ENCODE results near the gene NCOA1.

The NCOA1 gene

GRCh38 chr2:24815171-24815570, 324.1 kb downstream of the NCOA1 start:
- Histone ChIP-seq H3K36me3 (ENCODE audit: insufficient read depth, low read length) (peaks cover 33% of the 10 kb centered on the region), H3K9ac (ENCODE audit: low read depth, low read length) (no peak overlapping the region), H3K4me1 (ENCODE audit: insufficient read depth, low read length) (no peaks in the 10 kb centered on the region; the same call in 1 of the 2 replicates), H3K9me3 (ENCODE audit: control insufficient read depth, insufficient read depth, low read length) (no peaks in the 10 kb centered on the region)

DNA sequence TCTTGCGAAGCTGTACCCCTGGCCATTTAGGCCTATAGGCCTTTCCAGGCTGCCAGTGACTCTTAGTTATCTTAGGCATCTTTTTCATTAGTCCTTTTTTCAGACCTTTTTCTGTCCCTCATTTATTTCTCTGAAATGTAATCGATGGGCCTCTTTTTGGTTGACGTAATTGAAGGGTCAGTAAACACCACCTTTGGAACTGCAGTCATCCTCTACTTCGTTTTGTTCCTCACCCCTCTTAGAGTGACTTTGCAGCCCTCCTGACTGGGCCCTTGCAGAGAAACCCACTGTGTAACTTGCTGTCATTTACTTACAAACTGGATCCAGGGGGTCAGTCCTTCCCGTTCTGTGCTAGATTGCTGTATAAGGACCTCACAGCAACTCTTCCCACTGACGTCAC, 325.4 kb downstream of the NCOA1 start:
- Histone ChIP-seq H3K4me1 (ENCODE audit: insufficient read depth, low read length) (peaks cover 7% of the 10 kb centered on the region; the same call in 1 of the 2 replicates), H3K36me3 (ENCODE audit: insufficient read depth, low read length) (peaks cover 44% of the 10 kb centered on the region), H3K9me3 (ENCODE audit: control insufficient read depth, insufficient read depth, low read length) (no peaks in the 10 kb centered on the region), H3K9ac (ENCODE audit: low read depth, low read length) (no peak overlapping the region)

- Histone ChIP-seq H3K4me1 (ENCODE audit: insufficient read depth, low read length) (peaks cover 11% of the 10 kb centered on the region; the same call in 1 of the 2 replicates), H3K36me3 (ENCODE audit: insufficient read depth, low read length) (peaks cover 44% of the 10 kb centered on the region), H3K9ac (ENCODE audit: low read depth, low read length) (no peak overlapping the region), H3K9me3 (ENCODE audit: control insufficient read depth, insufficient read depth, low read length) (no peaks in the 10 kb centered on the region)
These were observed 325.8 kb downstream of the NCOA1 start for GRCh38 chr2:24816884-24817283.

DNA sequence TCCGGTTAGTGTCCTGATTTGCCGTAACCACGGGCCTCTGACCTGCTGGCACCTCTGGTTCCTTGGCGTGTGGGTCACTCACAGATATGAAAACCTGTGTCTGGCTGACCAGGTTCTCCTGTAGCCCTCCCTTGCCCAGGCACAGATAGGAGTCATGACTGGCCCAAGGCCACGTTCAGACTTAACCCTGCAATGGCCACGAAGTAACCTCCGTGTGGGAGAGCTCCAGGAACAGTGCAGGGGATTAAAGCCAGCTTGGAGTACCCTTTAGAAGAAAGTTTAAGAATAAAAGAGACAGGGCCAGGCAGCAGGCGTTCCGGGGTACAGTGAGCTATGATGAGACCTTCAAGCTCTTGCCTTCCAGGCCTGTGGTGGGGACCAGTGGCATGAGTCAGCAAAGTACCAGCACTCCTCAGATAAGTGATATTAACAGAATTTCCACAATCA, 327.7 kb downstream of the NCOA1 start:
- H3K9me3 ChIP-seq (ENCODE audit: control insufficient read depth, insufficient read depth, low read length): no peaks in the 10 kb centered on the region
- H3K36me3 ChIP-seq (ENCODE audit: insufficient read depth, low read length): peaks cover 47% of the 10 kb centered on the region
- peaks cover 20% of the 10 kb centered on the region for H3K4me1 ChIP-seq (ENCODE audit: insufficient read depth, low read length)
- H3K9ac ChIP-seq (ENCODE audit: low read depth, low read length): no peak overlapping the region

- peaks cover 20% of the 10 kb centered on the region for H3K4me1 ChIP-seq (ENCODE audit: insufficient read depth, low read length)
- H3K36me3 ChIP-seq (ENCODE audit: insufficient read depth, low read length): peaks cover 47% of the 10 kb centered on the region
- H3K9me3 ChIP-seq (ENCODE audit: control insufficient read depth, insufficient read depth, low read length): no peaks in the 10 kb centered on the region
- no peak overlapping the region for H3K9ac ChIP-seq (ENCODE audit: low read depth, low read length)
These were observed 328.6 kb downstream of the NCOA1 start for GRCh38 chr2:24819442-24820174.

GRCh38 chr2:24820175-24820513, 329.1 kb downstream of the NCOA1 start:
- no peak overlapping the region for H3K9ac ChIP-seq (ENCODE audit: low read depth, low read length)
- H3K36me3 ChIP-seq (ENCODE audit: insufficient read depth, low read length): peaks cover 47% of the 10 kb centered on the region
- no peaks in the 10 kb centered on the region for H3K9me3 ChIP-seq (ENCODE audit: control insufficient read depth, insufficient read depth, low read length)
- peaks cover 20% of the 10 kb centered on the region for H3K4me1 ChIP-seq (ENCODE audit: insufficient read depth, low read length)

Measured in ES-I3 (cell line).